A673 (cell line): ENCODE results near the gene KRT6C. TPM values are rescaled to one million over a fixed set of nuclear protein-coding genes. Genes with fewer than 3 reads are reported as not detected.

ENCODE experiments used
- BruUV-seq: library from RNA; stranded (reverse); fragments of 400-500 nt; replicated peaks from 2 replicates; lab custom pipeline; 2021; lab: Mats Ljungman, UMichigan
- CTCF ChIA-PET: fragments of 300-600 bp; sonication (Branson Sonifier 250); formaldehyde crosslinking; loops from one replicate; lab custom pipeline; 2022; ENCODE audit warnings: antibody characterized with exemption; lab: Charles Lee
- POLR2A ChIA-PET: fragments of 300-600 bp; sonication (Branson Sonifier 250); formaldehyde crosslinking; loops from one replicate; lab custom pipeline; 2022; ENCODE audit warnings: antibody characterized with exemption; ENCODE audit not compliant: low non-redundant PET; lab: Charles Lee
- DNase-seq: peaks from one replicate; pipeline ENCODE4 v3.0.0-alpha.2; 2015; ENCODE audit warnings: low spot score
- H3K27ac ChIP-seq: fragments of 200-600 bp; sonication (generic); 2 replicates; pipeline ENCODE4 v1.5.1; 2016; ENCODE audit warnings: mixed run types, low read depth, mild to moderate bottlenecking, mixed read lengths, antibody characterized with exemption, low read length; ENCODE audit not compliant: poor library complexity, severe bottlenecking
- H3K27me3 ChIP-seq: fragments of 200-600 bp; sonication (generic); replicated peaks from 2 replicates; pipeline ENCODE4 v1.6.1; 2017; ENCODE audit warnings: mixed run types, low read depth, mild to moderate bottlenecking, mixed read lengths, antibody characterized with exemption, low read length; ENCODE audit not compliant: insufficient read depth, poor library complexity
- H3K36me3 ChIP-seq: fragments of 200-600 bp; sonication (generic); 2 replicates; pipeline ENCODE4 v1.6.1; 2016; ENCODE audit warnings: mixed run types, mild to moderate bottlenecking, mixed read lengths, antibody characterized with exemption, low read length; ENCODE audit not compliant: insufficient read depth, poor library complexity, severe bottlenecking
- H3K4me1 ChIP-seq: fragments of 200-600 bp; sonication (generic); 2 replicates; pipeline ENCODE4 v1.6.1; 2017; ENCODE audit warnings: mixed run types, mild to moderate bottlenecking, mixed read lengths, antibody characterized with exemption, low read length; ENCODE audit not compliant: insufficient read depth, poor library complexity, severe bottlenecking
- H3K4me3 ChIP-seq: fragments of 200-600 bp; sonication (generic); 2 replicates; pipeline ENCODE4 v1.5.1; 2016; ENCODE audit warnings: low read depth, mixed run types, mild to moderate bottlenecking, mixed read lengths, low read length; ENCODE audit not compliant: poor library complexity, severe bottlenecking
- H3K9me3 ChIP-seq: fragments of 200-600 bp; sonication (generic); 2 replicates; pipeline ENCODE4 v1.6.1; 2016; ENCODE audit warnings: mixed run types, low read depth, mild to moderate bottlenecking, mixed read lengths, antibody characterized with exemption, low read length; ENCODE audit not compliant: poor library complexity, severe bottlenecking
- EZH2 ChIP-seq: fragments of 200-600 bp; sonication (generic); IDR thresholded peaks from 2 replicates; pipeline ENCODE4 v1.6.1; 2017; ENCODE audit warnings: borderline replicate concordance, low read depth, mild to moderate bottlenecking, mixed read lengths, antibody characterized with exemption, low read length; ENCODE audit not compliant: poor library complexity, severe bottlenecking
- intact Hi-C: fragments of 100-400 bp; cut with micrococcal nuclease; formaldehyde crosslinking; loops from one replicate; pipeline ENCODE4 v1.10.0; 2022; ENCODE audit not compliant: unreplicated experiment
- total RNA-seq: library from RNA; stranded (reverse); gene quantifications from 2 replicates; pipeline ENCODE4 v1.2.3, GENCODE V29; 2021
- TF ChIP-seq, protein P1 (sequence below): fragments of 300-800, 200-600 bp; sonication (generic); conservative IDR thresholded peaks from 2 replicates; pipeline ENCODE4 v1.5.1; 2017; ENCODE audit warnings: low read depth, mild to moderate bottlenecking, antibody characterized with exemption, low read length, moderate library complexity, mixed read lengths

KRT6C gene
- total RNA-seq, 1 experiment from 2014 or later, result not detected

DNA sequence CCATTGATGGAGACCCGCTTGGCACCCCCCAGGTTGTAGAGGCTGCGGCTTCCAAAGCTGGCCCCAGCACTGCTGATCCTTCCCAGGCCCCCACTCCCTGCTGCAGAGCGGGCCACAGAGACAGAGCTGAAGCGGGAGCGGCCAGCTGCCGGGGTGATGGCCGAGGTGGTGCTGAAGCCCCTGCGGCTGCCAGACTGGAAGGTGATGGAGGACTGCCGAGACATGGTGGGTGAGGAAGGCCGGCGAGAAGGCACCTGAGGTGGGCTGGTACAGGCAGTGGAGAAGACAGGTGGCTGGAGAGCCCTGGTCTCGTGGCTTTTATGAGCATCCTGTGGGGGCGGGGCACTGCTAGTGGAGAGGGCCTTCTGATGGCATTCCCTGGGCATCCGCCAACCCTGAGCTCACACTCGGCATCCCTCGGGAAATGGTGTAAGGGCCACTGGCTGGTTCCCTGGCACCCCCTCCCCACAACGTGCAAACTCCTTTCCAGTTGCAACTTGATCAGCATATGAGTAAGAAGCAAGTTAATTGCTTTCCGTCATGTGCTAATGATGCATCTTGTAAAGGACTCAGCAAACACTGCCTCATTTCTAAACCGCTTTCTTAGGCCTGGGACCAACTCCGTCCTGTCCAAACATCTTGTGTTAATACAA is 39.4 kb downstream of the KRT6C start, which contains the start of gene KRT75:
KRT75 (minus strand) TSS at position 291 of the 653 bp plus-strand sequence; CDS start at position 224, 67 bp downstream.
- intact Hi-C loops, result no loop called here
- POLR2A ChIA-PET, result no interaction called here
- peak; percentile 10 for DNase-seq
- no TSS peak for BruUV-seq
- Histone ChIP-seq H3K4me3 (no peak within 1 kb of the TSS), H3K27me3 (peaks cover 36% of the 10 kb centered on the region), H3K36me3 (no peaks in the 10 kb centered on the region), H3K9me3 (no peaks in the 10 kb centered on the region), H3K4me1 (no peaks in the 10 kb centered on the region), H3K27ac (no peak within 1 kb of the TSS)
- no peak for TF ChIP-seq EZH2
- TF ChIP-seq, protein P1, sequence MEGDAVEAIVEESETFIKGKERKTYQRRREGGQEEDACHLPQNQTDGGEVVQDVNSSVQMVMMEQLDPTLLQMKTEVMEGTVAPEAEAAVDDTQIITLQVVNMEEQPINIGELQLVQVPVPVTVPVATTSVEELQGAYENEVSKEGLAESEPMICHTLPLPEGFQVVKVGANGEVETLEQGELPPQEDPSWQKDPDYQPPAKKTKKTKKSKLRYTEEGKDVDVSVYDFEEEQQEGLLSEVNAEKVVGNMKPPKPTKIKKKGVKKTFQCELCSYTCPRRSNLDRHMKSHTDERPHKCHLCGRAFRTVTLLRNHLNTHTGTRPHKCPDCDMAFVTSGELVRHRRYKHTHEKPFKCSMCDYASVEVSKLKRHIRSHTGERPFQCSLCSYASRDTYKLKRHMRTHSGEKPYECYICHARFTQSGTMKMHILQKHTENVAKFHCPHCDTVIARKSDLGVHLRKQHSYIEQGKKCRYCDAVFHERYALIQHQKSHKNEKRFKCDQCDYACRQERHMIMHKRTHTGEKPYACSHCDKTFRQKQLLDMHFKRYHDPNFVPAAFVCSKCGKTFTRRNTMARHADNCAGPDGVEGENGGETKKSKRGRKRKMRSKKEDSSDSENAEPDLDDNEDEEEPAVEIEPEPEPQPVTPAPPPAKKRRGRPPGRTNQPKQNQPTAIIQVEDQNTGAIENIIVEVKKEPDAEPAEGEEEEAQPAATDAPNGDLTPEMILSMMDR, result no peak
- CTCF ChIA-PET, result no interaction called here

DNA sequence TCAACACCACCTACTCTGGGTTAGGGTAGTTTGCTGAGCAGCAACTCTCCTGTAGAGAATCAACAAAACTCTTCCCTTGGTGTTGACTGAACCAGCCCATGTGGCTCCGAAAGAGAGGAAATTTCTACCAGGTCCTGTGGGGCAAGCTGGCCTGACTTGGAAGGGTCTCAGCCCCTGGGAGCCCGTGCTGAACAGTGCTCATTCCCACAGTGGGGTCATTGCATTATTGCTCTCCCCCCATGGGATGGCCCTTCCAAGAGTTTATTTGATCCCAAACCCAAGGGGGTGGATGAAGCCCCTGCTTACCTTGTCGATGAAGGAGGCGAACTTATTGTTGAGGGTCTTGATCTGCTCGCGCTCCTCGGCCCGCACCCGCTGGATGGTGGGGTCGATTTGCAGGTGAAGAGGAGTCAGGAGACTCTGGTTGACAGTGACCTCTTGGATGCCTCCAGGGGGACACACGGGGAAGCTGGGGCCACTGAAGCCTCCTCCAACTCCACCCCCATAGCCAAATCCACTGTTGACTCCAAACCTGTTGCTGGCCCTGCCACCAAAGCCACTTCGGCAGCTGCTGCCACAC is 40.0 kb downstream of the KRT6C start:
- H3K27me3 ChIP-seq, result peaks cover 40% of the 10 kb centered on the region
- TF ChIP-seq, protein P1, result no peak
- no peak for TF ChIP-seq EZH2
- H3K4me1 ChIP-seq, result no peaks in the 10 kb centered on the region
- H3K4me3 ChIP-seq, result no peak overlapping the region
- no TSS peak for BruUV-seq
- intact Hi-C loops, result no loop called here
- no peak overlapping the region for H3K27ac ChIP-seq
- H3K9me3 ChIP-seq, result no peaks in the 10 kb centered on the region
- H3K36me3 ChIP-seq, result no peaks in the 10 kb centered on the region
- DNase-seq, result no peak
- ChIA-PET POLR2A (no interaction called here), CTCF (no interaction called here)

DNA sequence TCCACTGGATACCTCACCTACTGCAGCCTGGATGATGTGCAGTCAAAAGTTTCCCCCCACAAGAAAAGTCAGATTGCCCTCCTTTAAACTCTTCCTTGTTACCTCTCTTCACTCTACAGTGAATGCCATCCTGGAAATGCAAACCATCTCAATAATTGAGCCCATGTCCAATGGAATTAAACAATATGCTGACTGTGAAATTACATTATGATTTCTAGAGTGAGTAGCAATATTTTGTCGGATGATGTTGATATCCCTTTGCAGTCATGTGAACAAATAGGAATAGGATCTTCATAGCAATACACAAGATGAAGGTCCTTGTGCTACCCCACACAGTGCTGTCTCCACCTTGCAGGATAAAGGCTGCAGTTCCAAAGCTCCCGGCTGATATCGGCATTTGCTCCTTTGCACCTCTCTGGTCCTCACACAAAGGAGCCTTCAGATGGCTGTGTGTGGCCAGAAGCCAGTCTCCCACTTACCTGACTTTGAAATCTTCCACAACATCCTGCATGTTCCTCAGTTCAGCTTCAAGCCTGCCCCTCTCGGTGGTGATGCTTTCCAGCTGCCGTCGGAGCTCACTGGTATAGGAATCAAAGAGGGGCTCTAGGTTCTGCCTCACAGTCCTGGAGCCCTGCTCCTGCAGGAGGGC is 40.9 kb downstream of the KRT6C start:
- H3K4me1 ChIP-seq, result no peaks in the 10 kb centered on the region
- POLR2A ChIA-PET, result no interaction called here
- no peak overlapping the region for H3K27ac ChIP-seq
- no TSS peak for BruUV-seq
- H3K36me3 ChIP-seq, result no peaks in the 10 kb centered on the region
- peaks cover 43% of the 10 kb centered on the region for H3K27me3 ChIP-seq
- CTCF ChIA-PET, result no interaction called here
- DNase-seq, result no peak
- TF ChIP-seq, protein P1, result no peak
- no peak for TF ChIP-seq EZH2
- H3K9me3 ChIP-seq, result no peaks in the 10 kb centered on the region
- H3K4me3 ChIP-seq, result no peak overlapping the region
- intact Hi-C loops, result no loop called here
